ENCODE data around the gene PPARD.

The PPARD gene

GRCh38 chr6:35448191-35448590 lies 105.8 kb downstream of the PPARD start:
- DNase-seq, result no peak

DNA sequence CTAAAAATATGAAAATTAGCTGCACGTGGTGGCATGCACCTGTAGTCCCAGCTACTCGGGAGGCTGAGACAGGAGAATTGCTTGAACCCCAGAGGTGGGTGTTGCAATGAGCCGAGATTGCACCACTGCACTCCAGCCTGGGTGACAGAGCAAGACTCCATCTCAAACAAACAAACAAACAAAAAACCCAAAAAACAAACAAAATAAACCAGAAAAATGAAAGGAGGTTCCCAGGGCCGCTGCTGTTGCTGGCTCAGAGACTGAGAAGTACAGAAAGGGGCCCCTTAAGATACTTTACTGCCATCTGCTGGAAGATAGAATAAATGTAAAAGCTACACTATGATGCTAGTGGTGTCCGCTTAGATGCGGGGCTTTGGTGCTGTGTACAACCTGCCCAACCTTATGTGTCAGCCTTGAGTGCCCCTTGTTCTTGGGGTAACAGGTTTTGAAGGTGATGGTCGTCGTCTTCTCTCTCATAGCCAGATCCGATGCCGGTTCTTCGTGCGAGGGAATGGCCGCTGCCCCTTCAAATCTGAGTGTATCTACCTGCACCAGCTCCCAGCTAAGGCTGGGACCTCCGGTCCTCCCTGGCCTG lies 107.0 kb downstream of the PPARD start:
- peak; percentile 69 for DNase-seq

DNA sequence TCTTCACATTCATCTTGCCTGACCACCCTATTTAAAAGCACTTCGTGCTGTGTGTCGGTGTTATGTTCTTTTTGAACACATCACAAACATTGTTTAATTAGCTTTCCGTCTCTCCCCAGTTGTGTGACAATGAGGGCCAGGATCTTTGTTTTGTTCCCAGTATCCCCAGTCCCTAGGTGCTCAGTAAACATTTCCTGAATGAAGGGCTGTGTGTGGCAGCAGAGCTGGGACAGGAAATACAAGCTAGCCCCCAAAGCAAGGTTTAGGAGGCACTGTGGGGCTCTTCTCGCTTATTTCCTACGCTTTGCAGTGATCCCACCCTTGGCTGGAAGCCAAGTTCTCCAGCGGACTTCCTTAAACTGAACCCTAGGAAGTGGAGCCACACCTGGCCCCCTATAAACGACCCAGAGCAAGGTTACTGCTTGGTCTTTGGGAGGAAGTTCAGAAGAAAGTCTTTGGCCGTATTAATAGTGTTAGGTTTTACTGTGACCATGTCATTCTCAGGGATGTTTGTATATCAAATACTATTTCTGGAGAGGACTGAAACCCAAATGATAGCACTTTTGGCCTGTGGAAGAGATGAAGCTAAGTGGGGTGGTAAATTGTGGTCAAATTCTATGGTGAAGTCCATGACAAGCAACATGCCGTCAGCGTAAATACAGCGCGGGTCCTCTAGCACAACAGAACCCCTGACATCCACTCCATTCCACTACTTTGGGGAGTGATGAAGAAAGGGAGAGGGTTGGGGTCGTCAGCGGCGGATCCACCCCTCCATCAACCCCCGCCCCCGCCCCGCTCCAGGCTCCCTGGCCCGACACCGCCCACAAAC lies 109.2 kb downstream of the PPARD start:
- DNase-seq, result no peak

GRCh38 chr6:35452183-35453090 lies 110.1 kb downstream of the PPARD start, which contains the start of gene FANCE:
TSS of gene FANCE (plus strand) at chr6:35452338. CDS start at chr6:35452546, 208 bp downstream.
- peak; percentile 90 for DNase-seq

DNA sequence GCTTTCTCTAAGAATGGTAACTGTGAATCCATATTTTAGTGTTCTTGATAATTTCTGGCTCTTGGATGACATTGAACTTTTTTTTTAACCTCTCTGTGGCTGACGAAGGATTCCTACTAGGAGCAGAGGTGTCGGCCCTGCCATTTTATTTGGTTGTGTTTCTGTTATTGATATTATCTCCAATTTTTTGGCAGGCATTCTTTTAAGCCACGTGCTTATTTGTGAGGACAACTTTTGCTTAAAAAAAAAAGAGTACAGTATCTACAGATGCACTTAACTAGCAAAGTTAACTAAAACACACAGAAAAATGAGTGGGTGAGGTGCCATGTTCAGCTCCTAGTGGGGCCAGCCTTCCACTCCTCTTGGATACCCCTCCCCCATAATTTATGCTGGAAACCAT lies 110.9 kb downstream of the PPARD start:
- DNase-seq, result no peak

GRCh38 chr6:35454391-35455110 lies 112.2 kb downstream of the PPARD start:
- DNase-seq, result no peak

DNA sequence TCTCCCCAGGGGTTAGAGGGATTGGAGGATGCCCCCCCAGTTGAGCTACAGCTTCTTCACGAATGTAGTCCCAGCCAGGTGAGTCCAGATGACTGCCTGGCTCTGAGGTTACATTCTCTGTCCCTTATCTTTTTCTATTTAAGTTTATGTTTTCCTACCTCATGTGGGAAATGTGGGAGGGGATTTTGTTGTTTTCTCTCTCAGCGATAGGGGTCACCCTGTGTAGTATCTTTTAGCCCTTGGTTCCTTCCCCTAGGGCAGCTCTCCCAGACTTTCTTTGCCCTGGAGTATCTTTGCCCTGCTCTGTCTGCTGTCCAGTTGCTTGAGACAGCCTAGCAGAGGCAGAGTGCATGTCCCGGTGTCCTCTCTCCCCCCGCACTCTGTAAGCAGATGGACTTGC lies 115.5 kb downstream of the PPARD start:
- DNase-seq, result no peak

DNA sequence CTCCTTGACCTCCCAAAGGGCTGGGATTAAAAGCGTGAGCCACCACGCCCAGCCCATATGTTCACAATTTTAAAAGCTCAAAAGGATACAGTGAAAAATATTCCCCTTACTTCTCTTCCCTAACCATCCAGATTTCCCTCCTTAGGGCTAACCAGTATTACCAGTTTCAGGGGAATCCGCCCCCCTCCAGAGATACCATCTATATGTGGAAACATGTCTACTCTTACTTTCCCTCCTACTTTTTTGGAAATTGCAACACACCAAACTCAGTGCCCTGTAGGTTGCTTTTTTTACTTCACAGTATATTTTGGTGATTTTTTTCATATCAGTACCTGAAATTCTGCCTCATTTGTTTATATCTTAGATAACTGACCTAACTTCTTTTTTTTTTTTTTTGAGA lies 118.9 kb downstream of the PPARD start:
- DNase-seq, result no peak

- DNase-seq, result no peak
These were observed 120.9 kb downstream of the PPARD start for GRCh38 chr6:35463292-35463691.

GRCh38 chr6:35465646-35466045 lies 123.3 kb downstream of the PPARD start:
- DNase-seq, result no peak

DNA sequence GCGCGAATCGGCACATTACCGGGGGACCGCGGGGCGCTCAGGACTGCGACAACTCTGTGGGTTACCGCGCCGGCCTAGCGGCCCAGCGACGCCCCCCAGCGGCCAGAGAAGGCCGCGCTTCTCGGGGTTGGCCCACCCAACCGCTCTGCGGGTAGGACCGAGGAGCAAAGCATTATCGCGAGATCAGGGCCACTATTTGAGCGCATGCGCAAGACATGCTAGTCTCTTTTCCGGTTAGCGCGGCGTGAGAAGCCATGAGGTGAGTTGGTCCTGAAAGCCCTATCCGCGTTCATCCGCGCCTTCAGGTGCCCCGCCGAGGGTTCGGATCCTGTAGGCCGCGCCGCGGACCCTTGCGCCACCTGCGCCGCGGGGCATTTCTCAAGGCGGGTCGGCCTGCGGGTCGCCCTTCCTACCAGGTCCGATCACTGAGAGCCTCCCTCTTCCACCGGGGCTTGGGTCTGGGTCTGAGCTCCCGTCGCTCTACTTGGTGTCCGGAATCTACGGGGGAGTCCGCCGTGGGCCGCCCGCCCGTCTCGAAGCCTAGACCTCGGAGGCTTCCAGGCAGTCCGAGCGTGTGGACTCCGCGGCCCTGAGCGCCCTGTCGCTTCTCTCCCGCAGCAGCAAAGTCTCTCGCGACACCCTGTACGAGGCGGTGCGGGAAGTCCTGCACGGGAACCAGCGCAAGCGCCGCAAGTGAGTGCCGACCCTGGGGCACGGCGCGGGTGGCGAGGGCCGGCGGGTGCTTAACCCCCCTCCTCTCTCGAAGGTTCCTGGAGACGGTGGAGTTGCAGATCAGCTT lies 126.0 kb downstream of the PPARD start, which contains the start of gene RPL10A:
TSS of gene RPL10A (plus strand) at position 221 of the 799 bp plus-strand sequence. CDS start at position 255, 34 bp downstream.
- peak; percentile 96 for DNase-seq

DNA sequence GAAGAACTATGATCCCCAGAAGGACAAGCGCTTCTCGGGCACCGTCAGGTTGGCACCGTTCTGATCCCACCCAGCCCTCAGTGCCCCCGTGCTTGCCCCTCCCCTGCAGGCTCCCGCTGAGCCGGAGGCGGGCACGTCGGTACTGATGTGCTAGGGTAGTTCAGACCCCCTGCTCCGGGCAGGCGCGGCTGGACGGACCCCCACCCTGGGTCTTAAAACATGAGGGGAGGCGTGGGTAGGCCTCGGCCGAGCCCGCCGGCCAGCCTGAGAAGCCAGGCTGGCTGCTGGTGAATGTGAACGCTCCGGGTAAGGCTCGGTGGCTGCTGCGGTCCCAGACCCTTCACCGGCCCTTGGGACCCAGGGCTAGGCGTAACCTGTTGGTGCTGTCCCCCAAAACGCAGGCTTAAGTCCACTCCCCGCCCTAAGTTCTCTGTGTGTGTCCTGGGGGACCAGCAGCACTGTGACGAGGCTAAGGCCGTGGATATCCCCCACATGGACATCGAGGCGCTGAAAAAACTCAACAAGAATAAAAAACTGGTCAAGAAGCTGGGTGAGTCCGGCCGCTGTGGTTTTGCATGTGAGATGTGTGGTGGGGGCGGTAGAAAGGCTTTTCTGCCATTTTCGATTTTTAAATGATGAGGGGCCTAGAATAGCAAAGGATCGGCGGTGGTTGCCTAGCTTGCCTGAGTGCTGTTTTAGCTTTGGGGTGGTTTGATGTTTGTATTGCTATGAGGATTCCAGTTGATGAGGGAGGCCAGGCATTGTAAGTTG lies 126.8 kb downstream of the PPARD start:
- DNase-seq, result no peak

- no peak for DNase-seq
These were observed 127.6 kb downstream of the PPARD start for GRCh38 chr6:35469751-35470662.

GRCh38 chr6:35470663-35471120 lies 128.3 kb downstream of the PPARD start:
- DNase-seq, result no peak

GRCh38 chr6:35471836-35472345 lies 129.5 kb downstream of the PPARD start:
- DNase-seq, result no peak

DNA sequence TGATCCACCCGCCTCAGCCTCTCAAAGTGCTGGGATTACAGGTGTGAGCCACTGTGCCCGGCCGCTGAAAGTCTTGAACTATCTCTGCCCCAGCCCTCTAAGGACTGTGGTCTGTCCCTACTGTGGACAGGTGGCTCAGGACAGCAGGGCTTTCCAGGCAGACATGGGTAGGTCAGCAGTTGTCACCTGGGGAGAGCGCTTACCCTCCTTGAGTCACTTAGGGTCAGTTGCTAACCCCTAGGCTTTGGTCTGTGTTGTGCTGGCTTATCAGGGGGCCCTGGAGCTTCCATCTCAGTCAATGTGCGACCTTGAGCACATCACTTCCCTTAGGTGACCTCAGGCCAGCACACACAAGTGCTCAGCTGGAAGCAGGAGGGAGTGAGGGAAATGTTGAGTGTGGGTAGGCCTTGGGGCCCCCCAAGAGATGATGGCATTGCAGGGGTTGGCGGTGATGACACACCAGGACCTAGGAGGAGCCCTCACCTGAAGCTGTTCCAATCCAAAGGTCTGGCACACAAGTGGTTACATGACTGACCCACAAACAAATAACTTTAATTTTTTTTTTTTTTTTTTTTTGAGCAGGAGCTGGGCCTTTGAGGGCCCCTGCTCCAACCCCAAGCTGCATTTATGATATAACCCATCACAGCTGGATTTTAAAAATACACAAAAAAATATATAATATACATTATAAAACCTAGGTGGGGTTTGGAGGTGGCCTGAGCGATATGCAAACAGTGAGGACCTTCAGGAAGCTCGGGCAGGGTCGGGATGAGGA lies 130.9 kb downstream of the PPARD start:
- DNase-seq, result no peak

- no peak for DNase-seq
These were observed 131.4 kb downstream of the PPARD start for GRCh38 chr6:35473850-35474130.

DNA sequence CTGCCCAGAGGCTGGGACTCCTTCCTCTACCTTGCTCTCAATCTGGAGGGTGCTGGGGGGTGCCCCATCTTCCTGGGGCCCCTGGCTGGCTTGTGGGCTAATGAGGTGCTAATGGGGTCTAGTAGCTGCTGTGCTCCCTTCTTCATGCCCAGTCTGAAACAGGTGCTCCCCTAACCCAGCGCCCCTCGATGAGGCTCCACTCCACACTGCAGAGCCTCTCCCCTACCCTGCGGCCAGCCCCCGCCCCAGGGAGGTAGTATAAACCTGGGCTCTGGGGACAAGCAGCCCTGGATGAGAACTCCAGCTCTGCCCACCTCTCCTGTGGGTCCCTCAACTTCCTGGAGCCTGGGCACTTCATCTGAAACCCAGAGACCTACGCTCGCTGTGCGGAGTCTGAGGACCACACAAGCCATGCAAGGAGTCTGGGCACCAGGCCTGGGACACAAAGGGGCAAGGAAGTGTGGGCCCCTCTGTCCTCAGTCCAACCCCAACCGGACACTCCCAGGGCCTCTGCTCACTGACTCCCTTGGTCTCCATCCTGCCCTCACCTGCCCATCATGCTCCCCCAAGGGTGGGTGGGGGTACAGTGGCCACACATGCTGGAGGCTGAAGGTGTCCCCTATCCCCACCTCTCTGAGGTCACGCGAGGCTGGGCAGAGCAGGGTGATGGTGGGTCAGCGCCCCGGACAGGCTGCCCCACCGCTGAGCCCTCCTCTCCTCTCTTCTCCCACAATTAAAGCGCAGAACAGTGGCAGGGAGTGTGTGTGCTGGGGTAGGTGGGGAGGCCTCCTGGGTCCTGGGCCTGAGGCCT lies 132.0 kb downstream of the PPARD start:
- DNase-seq, result no peak
